T-helper 1 cell treated with Interleukin-12 subunit alpha and Interleukin-12 subunit beta and Interleukin-4 antibody, amounts not matched to agents 30 μg/mL and 1 μg/mL, for 36 hours (primary cell): ENCODE results near the gene SMYD2.

Source experiments
- H3K27ac Mint-ChIP-seq: one replicate; pipeline ENCODE4 v1.8.0; 2021; ENCODE audit warnings: mild to moderate bottlenecking, mixed read lengths
- H3K27me3 Mint-ChIP-seq: one replicate; pipeline ENCODE4 v1.8.0; 2021; ENCODE audit warnings: low read depth, mixed read lengths
- H3K36me3 Mint-ChIP-seq: one replicate; pipeline ENCODE4 v1.8.0; 2021; ENCODE audit warnings: low read depth, mixed read lengths
- H3K4me1 Mint-ChIP-seq: one replicate; pipeline ENCODE4 v1.8.0; 2021; ENCODE audit warnings: low read depth, mixed read lengths
- H3K4me3 Mint-ChIP-seq: one replicate; pipeline ENCODE4 v1.8.0; 2021; ENCODE audit warnings: mild to moderate bottlenecking, moderate library complexity, mixed read lengths
- H3K9me3 Mint-ChIP-seq: one replicate; pipeline ENCODE4 v1.8.0; 2021; ENCODE audit warnings: mixed read lengths

Gene SMYD2

GRCh38 chr1:214363386-214363785 lies 82.4 kb downstream of the SMYD2 start:
- no peaks in the 10 kb centered on the region for H3K27me3 Mint-ChIP-seq
- peaks cover 8% of the 10 kb centered on the region for H3K9me3 Mint-ChIP-seq
- peaks cover 10% of the 10 kb centered on the region for H3K4me1 Mint-ChIP-seq
- peaks cover 8% of the 10 kb centered on the region for H3K36me3 Mint-ChIP-seq
- H3K4me3 Mint-ChIP-seq = no peak overlapping the region
- H3K27ac Mint-ChIP-seq = no peak overlapping the region

GRCh38 chr1:214364386-214364785 lies 83.4 kb downstream of the SMYD2 start:
- H3K4me3 Mint-ChIP-seq = no peak overlapping the region
- peaks cover 8% of the 10 kb centered on the region for H3K9me3 Mint-ChIP-seq
- no peaks in the 10 kb centered on the region for H3K27me3 Mint-ChIP-seq
- peaks cover 10% of the 10 kb centered on the region for H3K4me1 Mint-ChIP-seq
- no peak overlapping the region for H3K27ac Mint-ChIP-seq
- peaks cover 8% of the 10 kb centered on the region for H3K36me3 Mint-ChIP-seq

GRCh38 chr1:214364786-214365295 lies 83.9 kb downstream of the SMYD2 start:
- peaks cover 8% of the 10 kb centered on the region for H3K36me3 Mint-ChIP-seq

DNA sequence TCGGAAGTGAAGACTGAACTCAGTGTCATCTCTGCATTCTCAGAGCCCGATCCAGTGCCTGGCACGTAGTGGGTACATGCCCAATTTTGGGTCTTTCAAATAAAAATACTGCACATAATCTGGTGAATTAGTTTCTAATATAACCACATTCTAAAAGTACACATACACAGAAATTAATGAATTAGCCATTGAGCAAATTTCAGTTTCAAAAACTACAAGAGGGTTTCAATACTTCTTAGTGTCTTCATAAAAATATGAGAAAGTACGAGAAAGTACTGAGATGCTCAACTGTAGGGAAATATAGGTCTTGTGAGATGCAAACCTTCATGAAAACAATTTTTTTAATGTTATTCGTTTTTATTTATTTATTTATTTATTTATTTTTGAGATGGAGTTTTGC lies 86.9 kb downstream of the SMYD2 start:
- Mint-ChIP-seq H3K9me3 (no peaks in the 10 kb centered on the region), H3K4me1 (peaks cover 2% of the 10 kb centered on the region), H3K36me3 (no peaks in the 10 kb centered on the region), H3K4me3 (no peak overlapping the region), H3K27ac (no peak overlapping the region), H3K27me3 (peaks cover 4% of the 10 kb centered on the region)

More at GRCh38 chr1:214364786-214365295, 83.9 kb downstream of the SMYD2 start:
- no peak overlapping the region for H3K27ac Mint-ChIP-seq
- peaks cover 8% of the 10 kb centered on the region for H3K9me3 Mint-ChIP-seq
- peaks cover 10% of the 10 kb centered on the region for H3K4me1 Mint-ChIP-seq
- no peak overlapping the region for H3K4me3 Mint-ChIP-seq
- no peaks in the 10 kb centered on the region for H3K27me3 Mint-ChIP-seq

GRCh38 chr1:214369364-214369763 lies 88.4 kb downstream of the SMYD2 start:
- no peaks in the 10 kb centered on the region for H3K36me3 Mint-ChIP-seq
- H3K27me3 Mint-ChIP-seq = peaks cover 4% of the 10 kb centered on the region
- peaks cover 2% of the 10 kb centered on the region for H3K4me1 Mint-ChIP-seq
- H3K4me3 Mint-ChIP-seq = no peak overlapping the region
- no peaks in the 10 kb centered on the region for H3K9me3 Mint-ChIP-seq
- no peak overlapping the region for H3K27ac Mint-ChIP-seq

DNA sequence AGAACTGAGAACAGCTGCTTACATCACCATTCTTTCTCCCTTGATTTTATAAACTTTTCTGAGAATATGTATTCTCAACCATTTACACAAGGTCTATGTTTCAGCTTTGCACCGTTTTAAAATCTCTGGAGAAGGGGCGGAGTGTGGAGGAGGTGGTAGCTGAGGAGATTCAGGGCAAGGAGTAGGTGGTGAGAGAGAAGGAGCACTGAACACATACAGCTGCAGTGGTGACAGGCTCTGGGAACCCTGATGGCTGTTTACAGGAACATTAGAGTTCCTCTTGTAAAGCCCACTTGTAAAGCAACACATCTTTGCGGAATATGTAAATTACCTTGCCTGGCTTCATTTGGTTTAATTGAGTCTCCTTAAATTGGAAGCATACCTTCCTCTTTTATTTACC lies 89.7 kb downstream of the SMYD2 start:
- Mint-ChIP-seq H3K27me3 (peaks cover 4% of the 10 kb centered on the region), H3K4me1 (peaks cover 2% of the 10 kb centered on the region), H3K9me3 (no peaks in the 10 kb centered on the region), H3K27ac (no peak overlapping the region), H3K36me3 (no peaks in the 10 kb centered on the region), H3K4me3 (no peak overlapping the region)

DNA sequence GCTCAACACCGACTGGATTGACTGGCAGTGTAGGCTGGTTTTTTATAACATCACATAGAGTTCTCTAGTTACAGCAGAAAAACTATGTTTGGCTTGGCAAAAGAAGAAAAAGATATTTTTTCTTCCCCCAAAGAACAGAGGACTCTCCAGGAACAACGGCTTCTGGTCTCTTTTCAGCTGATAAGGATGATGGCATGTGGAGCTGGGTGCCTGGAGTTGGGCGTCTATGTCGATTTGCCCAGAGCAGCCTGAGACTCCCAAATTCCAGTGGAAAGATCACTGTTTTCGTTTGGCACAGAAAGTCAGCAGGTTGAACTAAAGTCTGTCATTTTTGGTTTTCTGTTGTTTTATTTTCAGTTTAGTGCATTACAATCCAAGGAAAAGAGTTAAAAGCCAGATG lies 91.1 kb downstream of the SMYD2 start:
- Mint-ChIP-seq H3K36me3 (peaks cover 1% of the 10 kb centered on the region), H3K4me1 (peaks cover 2% of the 10 kb centered on the region), H3K9me3 (no peaks in the 10 kb centered on the region), H3K27ac (no peak overlapping the region), H3K27me3 (peaks cover 4% of the 10 kb centered on the region), H3K4me3 (no peak overlapping the region)

- Mint-ChIP-seq H3K9me3 (no peaks in the 10 kb centered on the region), H3K4me1 (peaks cover 4% of the 10 kb centered on the region), H3K36me3 (peaks cover 1% of the 10 kb centered on the region), H3K27ac (no peak overlapping the region), H3K4me3 (no peak overlapping the region), H3K27me3 (no peaks in the 10 kb centered on the region)
These were observed 96.5 kb downstream of the SMYD2 start for GRCh38 chr1:214377485-214377884.

GRCh38 chr1:214377886-214378285 lies 96.9 kb downstream of the SMYD2 start:
- H3K27me3 Mint-ChIP-seq = no peaks in the 10 kb centered on the region
- no peak overlapping the region for H3K27ac Mint-ChIP-seq
- H3K9me3 Mint-ChIP-seq = no peaks in the 10 kb centered on the region
- no peak overlapping the region for H3K4me3 Mint-ChIP-seq
- H3K4me1 Mint-ChIP-seq = peaks cover 4% of the 10 kb centered on the region
- peaks cover 2% of the 10 kb centered on the region for H3K36me3 Mint-ChIP-seq

GRCh38 chr1:214378492-214378891 lies 97.5 kb downstream of the SMYD2 start:
- Mint-ChIP-seq H3K4me1 (peaks cover 4% of the 10 kb centered on the region), H3K27ac (no peak overlapping the region), H3K36me3 (peaks cover 2% of the 10 kb centered on the region), H3K4me3 (no peak overlapping the region), H3K27me3 (no peaks in the 10 kb centered on the region), H3K9me3 (no peaks in the 10 kb centered on the region)

GRCh38 chr1:214379236-214379970 lies 98.4 kb downstream of the SMYD2 start:
- Mint-ChIP-seq H3K27me3 (no peaks in the 10 kb centered on the region), H3K4me1 (peaks cover 6% of the 10 kb centered on the region), H3K4me3 (no peak overlapping the region), H3K36me3 (peaks cover 2% of the 10 kb centered on the region), H3K27ac (no peak overlapping the region), H3K9me3 (no peaks in the 10 kb centered on the region)

DNA sequence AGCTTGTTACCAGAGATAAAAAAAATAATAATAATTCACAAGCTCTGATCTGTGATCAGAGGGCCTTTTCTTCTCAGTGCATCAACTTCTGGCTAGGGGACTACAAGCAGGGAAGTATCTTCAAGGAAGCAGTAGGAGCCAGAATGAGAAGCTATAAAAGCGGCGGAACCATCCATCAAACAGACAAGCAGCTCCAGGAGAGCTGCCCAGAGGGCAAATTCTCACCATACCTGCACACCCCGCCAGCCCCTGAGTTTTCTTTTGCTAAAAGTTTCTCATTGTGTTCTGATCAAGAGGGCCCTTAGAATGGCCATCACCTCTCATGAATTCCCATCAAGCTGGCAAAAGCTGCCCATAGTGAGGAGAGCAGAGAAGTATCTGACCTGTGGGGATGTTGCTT lies 99.4 kb downstream of the SMYD2 start:
- Mint-ChIP-seq H3K9me3 (no peaks in the 10 kb centered on the region), H3K4me1 (peaks cover 6% of the 10 kb centered on the region), H3K27ac (no peak overlapping the region), H3K36me3 (peaks cover 2% of the 10 kb centered on the region), H3K27me3 (no peaks in the 10 kb centered on the region), H3K4me3 (no peak overlapping the region)

DNA sequence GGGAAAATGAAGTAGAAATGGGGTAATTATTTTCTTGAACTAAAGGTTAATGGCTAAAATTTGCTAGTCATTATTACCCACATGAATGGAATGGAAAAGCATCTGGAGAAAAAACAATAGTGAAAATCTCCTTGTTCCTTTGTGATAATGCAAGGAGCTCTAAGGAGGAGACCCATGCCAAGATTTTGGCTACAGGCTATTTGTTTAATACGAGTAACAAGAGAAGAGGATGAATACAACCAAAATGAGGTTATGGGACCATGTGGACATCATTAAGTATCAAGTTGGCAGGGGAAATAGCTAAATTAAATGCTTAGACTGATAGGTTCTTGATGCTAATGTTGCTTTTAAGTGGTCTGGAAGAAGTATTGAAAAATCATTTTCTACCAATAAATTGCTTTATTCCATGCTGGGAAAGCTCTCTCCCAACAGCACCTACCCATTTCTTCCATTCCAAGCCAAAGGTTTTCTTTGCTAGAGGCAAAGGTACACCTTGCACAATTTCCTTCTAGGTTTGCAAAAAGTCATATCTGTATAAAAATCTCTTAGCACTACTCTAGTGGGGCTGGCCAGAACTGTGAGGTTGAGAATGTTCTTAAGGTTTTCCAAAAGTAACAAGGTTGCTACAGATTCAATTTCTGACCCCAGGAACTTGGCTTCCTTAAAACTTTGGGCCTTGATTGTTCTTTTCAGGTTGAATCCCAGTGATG lies 100.2 kb downstream of the SMYD2 start:
- Mint-ChIP-seq H3K27me3 (no peaks in the 10 kb centered on the region), H3K36me3 (peaks cover 2% of the 10 kb centered on the region), H3K4me1 (peaks cover 8% of the 10 kb centered on the region), H3K9me3 (no peaks in the 10 kb centered on the region), H3K27ac (no peak overlapping the region), H3K4me3 (no peak overlapping the region)

GRCh38 chr1:214383381-214384372 lies 102.7 kb downstream of the SMYD2 start:
- Mint-ChIP-seq H3K27ac (no peak overlapping the region), H3K36me3 (peaks cover 2% of the 10 kb centered on the region), H3K27me3 (no peaks in the 10 kb centered on the region), H3K9me3 (no peaks in the 10 kb centered on the region), H3K4me3 (no peak overlapping the region), H3K4me1 (peaks cover 16% of the 10 kb centered on the region)
